ENCODE measurements around the gene NAXD.
"Not testable (repeated sequence)": the region's sequence is repeated elsewhere in the genome, so short reads cannot be mapped to it uniquely, and the experiment has no call there.

NAXD gene

GRCh38 chr13:110628477-110628793 is 13.1 kb downstream of the NAXD start:
- H3K4me3 ChIP-seq (ENCODE audit: low read depth, low read length) = no peak overlapping the region
- no peaks in the 10 kb centered on the region for H3K9me3 ChIP-seq (ENCODE audit: control insufficient read depth, insufficient read depth, low read depth, low read length)
- peak; percentile 38; the same call in 1 of the 2 replicates for TF ChIP-seq ZIC2 (tag by site-specific recombination; IDR thresholded peaks at IDR 0.05)
- TF ChIP-seq ZNF423 (tag by site-specific recombination; IDR thresholded peaks at IDR 0.05) = no peak
- H3K27ac ChIP-seq (ENCODE audit: extremely low read depth, low read depth, low read length) = no peak overlapping the region
- ChIA-PET CTCF (no interaction called here), POLR2A (interaction anchor here (1.6 kb wide), 1 partner anchor 13 kb away, joined by 5 read pairs; the partner anchor contains the start of gene NAXD)
- H3K4me1 ChIP-seq (ENCODE audit: control insufficient read depth, insufficient read depth, low read length) = no peaks in the 10 kb centered on the region
- H3K36me3 ChIP-seq (ENCODE audit: control insufficient read depth in 2 of 2, insufficient read depth in 1 of 2, low read length in 2 of 2) = peaks cover 4 to 48% of the 10 kb centered on the region in 2 experiments; a peak in 2 of 3 replicates

- Histone ChIP-seq H3K4me1 (ENCODE audit: control insufficient read depth, insufficient read depth, low read length) (no peaks in the 10 kb centered on the region), H3K9me3 (ENCODE audit: control insufficient read depth, insufficient read depth, low read depth, low read length) (no peaks in the 10 kb centered on the region), H3K27ac (ENCODE audit: extremely low read depth, low read depth, low read length) (no peak overlapping the region), H3K36me3 (ENCODE audit: control insufficient read depth in 2 of 2, insufficient read depth in 1 of 2, low read length in 2 of 2) (peaks cover 4 to 51% of the 10 kb centered on the region in 2 experiments; a peak in 2 of 3 replicates), H3K4me3 (ENCODE audit: low read depth, low read length) (no peak overlapping the region)
- ChIA-PET POLR2A (interaction anchor here (1.6 kb wide), 1 partner anchor 14 kb away, joined by 5 read pairs; the partner anchor contains the start of gene NAXD), CTCF (no interaction called here)
- TF ChIP-seq GLIS1 (tag by site-specific recombination; IDR thresholded peaks at IDR 0.05) = no peak
- TF ChIP-seq ZNF621 (tag by site-specific recombination; IDR thresholded peaks at IDR 0.05) = no peak
- TF ChIP-seq ZFHX2 (tag by site-specific recombination; conservative IDR thresholded peaks at IDR 0.05) = peak; percentile 58
- TF ChIP-seq KLF1 (tag by site-specific recombination; IDR thresholded peaks at IDR 0.05) = no peak
- TF ChIP-seq EGR2 (tag by site-specific recombination; IDR thresholded peaks at IDR 0.05; ENCODE audit: low read depth) = peak; percentile 65
- TF ChIP-seq ZNF501 (tag by site-specific recombination; IDR thresholded peaks at IDR 0.05) = no peak
- TF ChIP-seq ZNF549 (tag by site-specific recombination; IDR thresholded peaks at IDR 0.05) = no peak
- TF ChIP-seq HIC1 (tag by site-specific recombination; IDR thresholded peaks at IDR 0.05) = no peak
Observed at GRCh38 chr13:110628952-110629701, 13.8 kb downstream of the NAXD start.

GRCh38 chr13:110629735-110630134 is 14.4 kb downstream of the NAXD start:
- H3K4me1 ChIP-seq (ENCODE audit: control insufficient read depth, insufficient read depth, low read length) = no peaks in the 10 kb centered on the region
- POLR2A ChIA-PET = no interaction called here
- H3K9me3 ChIP-seq (ENCODE audit: control insufficient read depth, insufficient read depth, low read depth, low read length) = no peaks in the 10 kb centered on the region
- no peak overlapping the region for H3K4me3 ChIP-seq (ENCODE audit: low read depth, low read length)
- peaks cover 0 to 54% of the 10 kb centered on the region in 2 experiments; a peak in 2 of 3 replicates for H3K36me3 ChIP-seq (ENCODE audit: control insufficient read depth in 2 of 2, insufficient read depth in 1 of 2, low read length in 2 of 2)
- TF ChIP-seq ZFHX2 (tag by site-specific recombination; conservative IDR thresholded peaks at IDR 0.05) (peak; percentile 21; the same call in 1 of the 2 replicates), AEBP2 (tag by site-specific recombination; IDR thresholded peaks at IDR 0.05; ENCODE audit: borderline replicate concordance) (no peak)
- CTCF ChIA-PET = no interaction called here
- H3K27ac ChIP-seq (ENCODE audit: extremely low read depth, low read depth, low read length) = no peak overlapping the region

- TF ChIP-seq ZNF529 (tag by site-specific recombination; IDR thresholded peaks at IDR 0.05; ENCODE audit: insufficient replicate concordance) (no peak), ZNF610 (tag by site-specific recombination; IDR thresholded peaks at IDR 0.05; ENCODE audit: borderline replicate concordance) (no peak), ZNF580 (tag by site-specific recombination; IDR thresholded peaks at IDR 0.05) (no peak), ZNF324 (tag by site-specific recombination; IDR thresholded peaks at IDR 0.05) (no peak), ZNF133 (tag by site-specific recombination; IDR thresholded peaks at IDR 0.05) (no peak)
- Histone ChIP-seq H3K4me3 (ENCODE audit: low read depth, low read length) (no peak overlapping the region), H3K4me1 (ENCODE audit: control insufficient read depth, insufficient read depth, low read length) (no peaks in the 10 kb centered on the region), H3K27ac (ENCODE audit: extremely low read depth, low read depth, low read length) (no peak overlapping the region), H3K36me3 (ENCODE audit: control insufficient read depth in 2 of 2, insufficient read depth in 1 of 2, low read length in 2 of 2) (peaks cover 0 to 58% of the 10 kb centered on the region in 2 experiments; a peak in 1 of 3 replicates), H3K9me3 (ENCODE audit: control insufficient read depth, insufficient read depth, low read depth, low read length) (no peaks in the 10 kb centered on the region)
- POLR2A ChIA-PET = no interaction called here
- CTCF ChIA-PET = no interaction called here
Observed at GRCh38 chr13:110630566-110631119, 15.3 kb downstream of the NAXD start.

GRCh38 chr13:110632255-110632654 is 16.9 kb downstream of the NAXD start:
- POLR2A ChIA-PET; H3K27ac ChIP-seq (ENCODE audit: extremely low read depth, low read depth, low read length); H3K4me1 ChIP-seq (ENCODE audit: control insufficient read depth, insufficient read depth, low read length); H3K9me3 ChIP-seq (ENCODE audit: control insufficient read depth, insufficient read depth, low read depth, low read length); H3K4me3 ChIP-seq (ENCODE audit: low read depth, low read length); CTCF ChIA-PET: not testable (repeated sequence)
- peaks cover 0 to 73% of the 10 kb centered on the region in 2 experiments; a peak in 1 of 3 replicates for H3K36me3 ChIP-seq (ENCODE audit: control insufficient read depth in 2 of 2, insufficient read depth in 1 of 2, low read length in 2 of 2)
